Fibroblast of lung (primary cell): ENCODE data around the gene PRDX2. TPM values are rescaled to one million over a fixed set of nuclear protein-coding genes. Genes with fewer than 3 reads are reported as not detected.

Source experiments
- DNase-seq, 2 donors: peaks; one replicate each; pipeline versions ENCODE4 v3.0.0 to v3.0.0-alpha.2; 2010; ENCODE audit warnings: low read depth in 2 of 2
- H2AFZ ChIP-seq: 2 replicates; pipeline ENCODE4 v1.5.1; 2012; ENCODE audit warnings: low read length, control low read depth, inconsistent platforms
- H3K27ac ChIP-seq: 2 replicates; pipeline ENCODE4 v1.5.1; 2011; ENCODE audit warnings: low read length, control low read depth; ENCODE audit not compliant: insufficient read depth
- H3K27me3 ChIP-seq: 2 replicates; pipeline ENCODE4 v1.5.1; 2011; ENCODE audit warnings: mild to moderate bottlenecking, low read length; ENCODE audit not compliant: control insufficient read depth, insufficient read depth
- H3K36me3 ChIP-seq: 2 replicates; pipeline ENCODE4 v1.5.1; 2011; ENCODE audit warnings: low read length; ENCODE audit not compliant: control insufficient read depth, insufficient read depth
- H3K4me1 ChIP-seq: 2 replicates; pipeline ENCODE4 v1.5.1; 2011; ENCODE audit warnings: low read length; ENCODE audit not compliant: control insufficient read depth, insufficient read depth; ENCODE audit errors: extremely low read depth
- H3K4me2 ChIP-seq: 2 replicates; pipeline ENCODE4 v1.5.1; 2011; ENCODE audit warnings: low read length, control low read depth; ENCODE audit not compliant: insufficient read depth; ENCODE audit errors: extremely low read depth
- H3K4me3 ChIP-seq, 4 experiments: fragments of 200-600 bp in 1 of 4; sonication (generic) in 1 of 4; replicated peaks in 1 of 4; 2 replicates each; pipeline ENCODE4 v1.5.1; 2011 to 2016; ENCODE audit warnings: low read length in 4 of 4, low read depth in 3 of 4, mild to moderate bottlenecking in 3 of 4, control low read depth in 2 of 4, inconsistent platforms in 1 of 4, mixed read lengths in 1 of 4; ENCODE audit not compliant: insufficient read depth in 1 of 4; ENCODE audit errors: control extremely low read depth in 1 of 4
- H3K79me2 ChIP-seq: 2 replicates; pipeline ENCODE4 v1.5.1; 2012; ENCODE audit warnings: mild to moderate bottlenecking, low read length, inconsistent platforms; ENCODE audit not compliant: control insufficient read depth, insufficient read depth
- H3K9ac ChIP-seq: 2 replicates; pipeline ENCODE4 v1.5.1; 2011; ENCODE audit warnings: mild to moderate bottlenecking, low read length, control low read depth; ENCODE audit not compliant: insufficient read depth
- H3K9me3 ChIP-seq: 2 replicates; pipeline ENCODE4 v1.5.1; 2012; ENCODE audit warnings: low read depth, low read length; ENCODE audit not compliant: control insufficient read depth, insufficient read depth
- H4K20me1 ChIP-seq: 2 replicates; pipeline ENCODE4 v1.5.1; 2011; ENCODE audit warnings: low read length; ENCODE audit not compliant: control insufficient read depth, insufficient read depth; ENCODE audit errors: extremely low read depth
- EZH2 ChIP-seq: IDR thresholded peaks from 2 replicates; pipeline ENCODE4 v1.5.1; 2012; ENCODE audit warnings: low read length, control low read depth, mild to moderate bottlenecking; ENCODE audit errors: missing control alignments
- polyA plus RNA-seq, 2 donors: library from polyadenylated mRNA; depleted of rRNA in 1 of 2; stranded (reverse) in 1 of 2; unstranded in 1 of 2; fragments of >200 nt; gene quantifications; 2 replicates each; pipeline ENCODE4 v1.2.1, GENCODE V29; 2011 to 2012; ENCODE audit warnings: missing spikeins in 1 of 2
- total RNA-seq: library from RNA; depleted of rRNA; stranded (reverse); fragments of >200 nt; gene quantifications from 2 replicates; pipeline ENCODE4 v1.2.1, GENCODE V29; 2014
- TF ChIP-seq, protein P1 (sequence below), 2 donors: IDR thresholded peaks in 1 of 2; conservative IDR thresholded peaks in 1 of 2; 1 replicate in 1 of 2; 2 replicates in 1 of 2; pipeline ENCODE4 v1.5.1; 2011 to 2012; ENCODE audit warnings: low read length in 2 of 2, control low read depth in 1 of 2, inconsistent platforms in 1 of 2, low read depth in 1 of 2, mild to moderate bottlenecking in 1 of 2

PRDX2 gene
- total and polyA plus RNA-seq, 2 donors (not counting 1 experiment from before 2014, with no cell fraction given) = 186 to 228 TPM

DNA sequence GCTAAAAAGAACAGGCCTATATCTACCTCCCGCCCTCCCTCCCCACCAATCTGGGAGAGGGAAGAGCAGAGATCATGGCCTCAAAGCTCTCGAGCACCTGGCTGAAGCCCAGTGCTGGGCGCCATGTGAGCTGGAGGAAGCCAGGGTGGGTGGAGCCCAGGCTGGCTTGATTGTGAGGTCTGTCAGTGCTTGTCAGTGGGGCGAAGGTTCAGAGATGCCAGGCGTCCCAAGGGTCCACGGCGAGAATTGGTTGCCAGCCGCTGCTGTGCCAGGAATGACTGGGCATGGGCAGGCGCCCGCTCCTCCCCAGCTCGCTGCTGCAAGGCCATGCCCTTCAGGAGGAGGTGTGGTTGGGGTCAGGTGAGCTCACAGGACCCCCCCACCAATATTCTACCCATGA, 38.5 kb downstream of the PRDX2 start:
- DNase-seq = no peak
- Histone ChIP-seq H2AFZ (no peak overlapping the region), H3K4me3 (no peak overlapping the region), H3K36me3 (peaks cover 2% of the 10 kb centered on the region), H3K4me1 (no peaks in the 10 kb centered on the region), H3K9ac (no peak overlapping the region), H3K79me2 (no peaks in the 10 kb centered on the region), H3K27me3 (no peaks in the 10 kb centered on the region), H3K9me3 (no peaks in the 10 kb centered on the region), H3K27ac (no peak overlapping the region), H4K20me1 (no peaks in the 10 kb centered on the region), H3K4me2 (no peak overlapping the region)
- no peak for TF ChIP-seq EZH2
- TF ChIP-seq, protein P1, sequence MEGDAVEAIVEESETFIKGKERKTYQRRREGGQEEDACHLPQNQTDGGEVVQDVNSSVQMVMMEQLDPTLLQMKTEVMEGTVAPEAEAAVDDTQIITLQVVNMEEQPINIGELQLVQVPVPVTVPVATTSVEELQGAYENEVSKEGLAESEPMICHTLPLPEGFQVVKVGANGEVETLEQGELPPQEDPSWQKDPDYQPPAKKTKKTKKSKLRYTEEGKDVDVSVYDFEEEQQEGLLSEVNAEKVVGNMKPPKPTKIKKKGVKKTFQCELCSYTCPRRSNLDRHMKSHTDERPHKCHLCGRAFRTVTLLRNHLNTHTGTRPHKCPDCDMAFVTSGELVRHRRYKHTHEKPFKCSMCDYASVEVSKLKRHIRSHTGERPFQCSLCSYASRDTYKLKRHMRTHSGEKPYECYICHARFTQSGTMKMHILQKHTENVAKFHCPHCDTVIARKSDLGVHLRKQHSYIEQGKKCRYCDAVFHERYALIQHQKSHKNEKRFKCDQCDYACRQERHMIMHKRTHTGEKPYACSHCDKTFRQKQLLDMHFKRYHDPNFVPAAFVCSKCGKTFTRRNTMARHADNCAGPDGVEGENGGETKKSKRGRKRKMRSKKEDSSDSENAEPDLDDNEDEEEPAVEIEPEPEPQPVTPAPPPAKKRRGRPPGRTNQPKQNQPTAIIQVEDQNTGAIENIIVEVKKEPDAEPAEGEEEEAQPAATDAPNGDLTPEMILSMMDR (conservative IDR thresholded peaks at IDR 0.05 in 1 of 2, IDR thresholded peaks at IDR 0.05 in 1 of 2; ENCODE audit: low read depth in 1 of 2, low read length in 2 of 2) = no peak

DNA sequence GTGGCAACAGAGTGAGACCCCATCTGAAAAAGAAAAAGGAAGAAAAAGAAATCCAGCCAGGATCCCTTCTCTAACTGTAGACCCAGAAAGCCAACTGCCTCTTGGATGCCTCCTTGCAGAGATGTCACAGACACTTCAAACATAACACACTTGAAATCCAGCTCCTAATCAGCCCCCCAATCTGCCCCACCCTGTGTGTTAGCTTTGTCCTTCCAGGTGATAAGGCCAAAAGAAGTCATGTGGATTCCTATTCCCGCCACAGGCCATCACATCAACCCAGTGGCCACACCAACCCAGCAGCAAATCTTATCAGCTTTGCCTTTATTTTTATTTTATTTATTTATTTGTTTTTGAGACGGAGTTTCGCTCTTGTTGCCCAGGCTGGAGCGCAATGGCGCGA, 41.9 kb downstream of the PRDX2 start:
- no peak overlapping the region for H3K27ac ChIP-seq
- no peak overlapping the region for H3K4me2 ChIP-seq
- H3K9me3 ChIP-seq = no peaks in the 10 kb centered on the region
- no peaks in the 10 kb centered on the region for H3K79me2 ChIP-seq
- H3K36me3 ChIP-seq = peaks cover 2% of the 10 kb centered on the region
- no peak overlapping the region for H3K9ac ChIP-seq
- H3K27me3 ChIP-seq = no peaks in the 10 kb centered on the region
- no peak for TF ChIP-seq EZH2
- TF ChIP-seq, protein P1 (conservative IDR thresholded peaks at IDR 0.05 in 1 of 2, IDR thresholded peaks at IDR 0.05 in 1 of 2; ENCODE audit: low read depth in 1 of 2, low read length in 2 of 2) = no peak
- no peak overlapping the region for H3K4me3 ChIP-seq
- DNase-seq = no peak
- no peaks in the 10 kb centered on the region for H3K4me1 ChIP-seq
- no peak overlapping the region for H2AFZ ChIP-seq
- no peaks in the 10 kb centered on the region for H4K20me1 ChIP-seq

DNA sequence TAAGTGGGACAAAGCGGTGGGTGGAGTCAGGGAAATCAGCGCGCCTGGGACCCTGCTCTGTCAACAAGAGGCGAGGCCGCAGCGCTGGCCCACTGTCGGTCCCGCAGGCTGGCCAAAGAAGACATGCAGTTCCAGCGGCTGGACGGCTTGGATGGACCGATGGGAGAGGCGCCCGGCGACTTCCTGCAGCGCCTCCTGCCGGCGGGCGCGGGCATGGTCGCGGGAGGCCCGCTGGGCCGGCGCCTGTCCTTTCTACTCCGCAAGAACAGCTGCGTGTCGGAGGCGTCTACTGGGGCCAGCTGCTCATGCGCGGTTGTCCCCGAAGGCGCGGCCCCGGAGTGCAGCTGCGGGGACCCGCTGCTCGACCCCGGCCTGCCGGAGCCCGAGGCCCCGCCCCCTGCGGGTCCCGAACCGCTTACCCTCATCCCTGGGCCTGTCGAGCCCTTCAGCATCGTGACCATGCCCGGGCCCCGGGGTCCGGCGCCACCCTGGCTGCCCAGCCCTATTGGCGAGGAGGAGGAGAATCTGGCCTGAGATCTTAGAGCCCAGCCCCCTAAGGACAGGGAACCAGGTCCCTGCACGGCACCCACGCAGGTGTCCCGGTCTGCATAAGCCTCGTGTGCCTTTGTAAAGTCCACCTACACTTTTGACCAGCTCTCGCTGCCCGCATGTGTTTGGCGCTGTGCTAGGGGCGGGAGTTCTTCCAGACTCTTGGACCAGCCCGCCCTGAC, 43.9 kb downstream of the PRDX2 start:
- no peaks in the 10 kb centered on the region for H4K20me1 ChIP-seq
- no peaks in the 10 kb centered on the region for H3K4me1 ChIP-seq
- peak; percentile 63 to 70 for DNase-seq
- H3K79me2 ChIP-seq = no peaks in the 10 kb centered on the region
- no peak for TF ChIP-seq EZH2
- TF ChIP-seq, protein P1 (conservative IDR thresholded peaks at IDR 0.05 in 1 of 2, IDR thresholded peaks at IDR 0.05 in 1 of 2; ENCODE audit: low read depth in 1 of 2, low read length in 2 of 2) = peak; percentile 65 to 80
- H3K27me3 ChIP-seq = peaks cover 3% of the 10 kb centered on the region
- H3K9ac ChIP-seq = no peak overlapping the region
- H3K36me3 ChIP-seq = no peaks in the 10 kb centered on the region
- no peak overlapping the region for H3K27ac ChIP-seq
- no peaks in the 10 kb centered on the region for H3K9me3 ChIP-seq
- H3K4me3 ChIP-seq = peak overlapping the region in 3 of 4 experiments; percentile 24 to 56 (median 40)
- H2AFZ ChIP-seq = peak overlapping the region; percentile 17
- H3K4me2 ChIP-seq = peak overlapping the region; percentile 48
